Tibial artery (tissue), 4 donors: Measurements from ENCODE around the gene MEIOC.

Source experiments
- DNase-seq, 2 donors: peaks; one replicate each; pipeline ENCODE4 v3.0.0-alpha.2; 2019
- H3K27ac ChIP-seq, 2 donors: fragments of 200-600 bp; sonication (generic) in 1 of 2; 1 replicate in 1 of 2; 2 replicates in 1 of 2; pipeline ENCODE4 v1.5.1; 2018 to 2019; ENCODE audit warnings: mild to moderate bottlenecking in 1 of 2
- H3K27me3 ChIP-seq, 2 donors: fragments of 200-600 bp; sonication (generic) in 1 of 2; one replicate each; pipeline versions ENCODE4 v1.5.1 to v1.6.0; 2016 to 2019
- H3K36me3 ChIP-seq, 3 donors: fragments of 200-600 bp; sonication (generic) in 2 of 3; one replicate each; pipeline ENCODE4 v1.5.1; 2016 to 2019; ENCODE audit warnings: mild to moderate bottlenecking in 2 of 3
- H3K4me1 ChIP-seq, 4 donors: fragments of 200-600 bp; sonication (generic) in 2 of 4; 1 replicate in 3 of 4; 2 replicates in 1 of 4; pipeline ENCODE4 v1.5.1; 2016 to 2019
- H3K4me3 ChIP-seq, 2 donors: fragments of 200-600 bp; sonication (generic) in 1 of 2; 1 replicate in 1 of 2; 2 replicates in 1 of 2; pipeline ENCODE4 v1.5.1; 2018 to 2019; ENCODE audit warnings: mild to moderate bottlenecking in 2 of 2
- H3K9me3 ChIP-seq, 3 donors: fragments of 200-600 bp; sonication (generic) in 1 of 3; one replicate each; pipeline ENCODE4 v1.5.1; 2016 to 2019
- intact Hi-C: fragments of 100-400 bp; cut with DNase I; formaldehyde crosslinking; loops from one replicate; pipeline ENCODE4 v1.15.0; 2023; ENCODE audit warnings: low total_unique reads
- TF ChIP-seq, protein P1 (sequence below), 2 experiments: fragments of 200-600 bp in 1 of 2; fragments of 450-650 bp in 1 of 2; IDR thresholded peaks; one replicate each; pipeline ENCODE4 v1.5.1; 2017 to 2019; ENCODE audit warnings: antibody characterized with exemption in 2 of 2, mild to moderate bottlenecking in 1 of 2, moderate library complexity in 1 of 2

MEIOC gene

DNA sequence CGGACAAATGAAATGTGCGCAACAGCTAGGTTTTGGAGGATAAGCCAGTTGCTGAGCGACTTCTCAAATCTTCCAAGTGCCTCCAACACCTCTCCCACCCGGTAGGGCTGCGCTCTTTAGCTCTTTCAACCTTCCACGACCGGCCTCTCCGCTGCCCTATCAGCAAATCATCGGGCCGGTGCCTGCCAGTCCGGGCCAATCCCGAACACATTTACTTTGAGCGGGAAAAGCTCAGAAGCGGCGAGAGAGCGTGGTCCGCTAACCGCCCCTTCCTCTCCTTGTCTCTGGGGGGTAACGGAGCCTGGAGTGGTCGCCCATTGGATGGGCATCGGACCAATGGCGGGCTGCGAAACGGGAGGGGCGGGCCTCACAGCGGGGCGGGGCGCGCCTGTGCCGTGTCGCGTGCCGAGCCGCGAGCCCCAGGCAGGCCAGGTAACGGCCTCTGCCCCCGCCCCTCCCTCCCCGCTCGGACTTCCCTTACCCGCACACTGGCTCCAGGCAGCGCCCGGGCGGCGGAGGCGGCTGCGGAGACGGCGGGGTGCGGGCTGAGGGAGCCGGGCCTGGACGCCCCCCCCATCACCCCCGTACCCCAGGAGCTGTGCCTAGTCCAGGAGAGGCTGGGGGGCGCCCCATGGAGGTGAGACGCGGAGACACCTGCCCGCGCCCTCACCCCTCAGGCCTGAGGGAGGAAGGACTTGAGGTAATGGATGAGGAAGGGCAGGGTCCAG lies at the start of gene MEIOC:
Gene MEIOC, plus strand, starts transcription at position 486 of the 728 bp plus-strand sequence. Its CDS starts 146 bp downstream, at position 632.
- Histone ChIP-seq H3K9me3 (no peaks in the 10 kb centered on the region), H3K27me3 (peaks cover 5 to 57% of the 10 kb centered on the region in 2 donors), H3K4me1 (peaks cover 0 to 12% (median 5%) of the 10 kb centered on the region in 4 donors), H3K27ac (no peak within 1 kb of the TSS), H3K4me3 (no peak within 1 kb of the TSS), H3K36me3 (no peaks in the 10 kb centered on the region)
- no peak for DNase-seq
- intact Hi-C loops: no loop called here
- TF ChIP-seq, protein P1, sequence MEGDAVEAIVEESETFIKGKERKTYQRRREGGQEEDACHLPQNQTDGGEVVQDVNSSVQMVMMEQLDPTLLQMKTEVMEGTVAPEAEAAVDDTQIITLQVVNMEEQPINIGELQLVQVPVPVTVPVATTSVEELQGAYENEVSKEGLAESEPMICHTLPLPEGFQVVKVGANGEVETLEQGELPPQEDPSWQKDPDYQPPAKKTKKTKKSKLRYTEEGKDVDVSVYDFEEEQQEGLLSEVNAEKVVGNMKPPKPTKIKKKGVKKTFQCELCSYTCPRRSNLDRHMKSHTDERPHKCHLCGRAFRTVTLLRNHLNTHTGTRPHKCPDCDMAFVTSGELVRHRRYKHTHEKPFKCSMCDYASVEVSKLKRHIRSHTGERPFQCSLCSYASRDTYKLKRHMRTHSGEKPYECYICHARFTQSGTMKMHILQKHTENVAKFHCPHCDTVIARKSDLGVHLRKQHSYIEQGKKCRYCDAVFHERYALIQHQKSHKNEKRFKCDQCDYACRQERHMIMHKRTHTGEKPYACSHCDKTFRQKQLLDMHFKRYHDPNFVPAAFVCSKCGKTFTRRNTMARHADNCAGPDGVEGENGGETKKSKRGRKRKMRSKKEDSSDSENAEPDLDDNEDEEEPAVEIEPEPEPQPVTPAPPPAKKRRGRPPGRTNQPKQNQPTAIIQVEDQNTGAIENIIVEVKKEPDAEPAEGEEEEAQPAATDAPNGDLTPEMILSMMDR (IDR thresholded peaks at IDR 0.05): no peak

DNA sequence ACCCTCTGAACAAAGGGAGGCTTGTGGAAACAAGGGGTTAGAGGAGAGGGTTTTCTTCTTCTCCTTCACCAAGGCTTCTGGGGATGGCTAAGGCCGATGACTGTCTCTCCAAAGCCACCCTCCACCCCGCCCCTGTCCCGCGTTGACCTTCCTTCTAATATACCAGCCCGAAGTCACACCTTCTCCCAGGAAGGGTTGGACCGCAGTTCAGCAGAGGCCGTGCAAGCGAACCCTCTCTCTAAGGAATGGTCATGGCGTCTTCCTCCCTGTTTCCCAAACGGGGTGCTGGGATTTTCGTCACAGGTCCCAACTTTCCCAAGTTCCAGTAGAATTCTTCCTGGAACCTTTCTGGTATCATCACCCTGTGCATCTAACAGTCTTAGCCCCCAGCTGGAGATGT lies 49.6 kb upstream of the MEIOC start:
- intact Hi-C loops: no loop called here
- no peaks in the 10 kb centered on the region for H3K27me3 ChIP-seq
- peaks cover 0 to 14% (median 10%) of the 10 kb centered on the region in 4 donors for H3K4me1 ChIP-seq
- H3K4me3 ChIP-seq: no peak overlapping the region
- DNase-seq: no peak
- TF ChIP-seq, protein P1 (IDR thresholded peaks at IDR 0.05): no peak
- H3K9me3 ChIP-seq: no peaks in the 10 kb centered on the region
- no peaks in the 10 kb centered on the region for H3K36me3 ChIP-seq
- H3K27ac ChIP-seq: no peak overlapping the region

DNA sequence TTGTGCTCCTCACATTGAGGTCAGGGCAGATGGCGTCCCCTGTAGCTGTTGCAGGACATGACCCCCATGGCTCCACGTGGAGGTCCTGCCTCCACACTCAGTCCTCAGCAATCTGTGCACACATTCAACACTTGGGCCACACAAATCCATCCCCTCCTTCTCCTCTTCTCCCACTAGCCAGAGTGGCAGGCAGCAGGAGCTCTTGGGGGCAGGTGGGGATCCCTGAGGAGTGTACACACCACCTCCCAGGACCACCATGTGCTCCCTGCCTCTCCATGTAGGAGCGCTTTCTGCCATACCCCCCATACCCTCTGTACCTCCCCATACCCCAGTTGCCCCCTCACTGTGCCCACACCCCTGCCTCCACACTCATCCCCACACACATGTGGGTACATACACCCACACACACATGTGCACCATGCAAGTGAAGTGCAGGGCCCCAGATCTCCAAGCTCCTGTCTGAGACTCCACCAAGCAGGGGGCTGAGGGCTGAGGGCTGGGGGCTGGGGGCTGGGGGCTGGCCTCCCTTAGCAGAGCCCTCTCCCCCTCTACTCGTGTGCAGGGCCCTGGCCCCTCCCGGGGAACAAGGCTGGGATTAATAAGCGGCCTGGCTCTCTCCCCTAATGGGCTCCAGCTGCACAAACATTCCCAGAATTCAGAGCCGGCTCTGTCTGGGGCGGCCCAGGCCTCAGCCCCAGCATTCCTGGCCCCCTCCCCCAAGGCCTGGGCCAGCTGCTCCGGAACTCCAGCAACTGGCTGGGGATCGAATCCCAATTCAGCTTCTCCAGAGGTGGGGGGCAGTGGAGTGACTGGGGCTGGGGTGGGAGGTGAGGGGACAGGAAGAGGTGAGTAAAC lies 48.2 kb upstream of the MEIOC start:
- H3K4me1 ChIP-seq: peaks cover 0 to 13% (median 10%) of the 10 kb centered on the region in 4 donors
- TF ChIP-seq, protein P1 (IDR thresholded peaks at IDR 0.05): no peak
- no peaks in the 10 kb centered on the region for H3K36me3 ChIP-seq
- no peak for DNase-seq
- no peaks in the 10 kb centered on the region for H3K27me3 ChIP-seq
- H3K4me3 ChIP-seq: no peak overlapping the region
- intact Hi-C loops: no loop called here
- no peak overlapping the region for H3K27ac ChIP-seq
- H3K9me3 ChIP-seq: no peaks in the 10 kb centered on the region

DNA sequence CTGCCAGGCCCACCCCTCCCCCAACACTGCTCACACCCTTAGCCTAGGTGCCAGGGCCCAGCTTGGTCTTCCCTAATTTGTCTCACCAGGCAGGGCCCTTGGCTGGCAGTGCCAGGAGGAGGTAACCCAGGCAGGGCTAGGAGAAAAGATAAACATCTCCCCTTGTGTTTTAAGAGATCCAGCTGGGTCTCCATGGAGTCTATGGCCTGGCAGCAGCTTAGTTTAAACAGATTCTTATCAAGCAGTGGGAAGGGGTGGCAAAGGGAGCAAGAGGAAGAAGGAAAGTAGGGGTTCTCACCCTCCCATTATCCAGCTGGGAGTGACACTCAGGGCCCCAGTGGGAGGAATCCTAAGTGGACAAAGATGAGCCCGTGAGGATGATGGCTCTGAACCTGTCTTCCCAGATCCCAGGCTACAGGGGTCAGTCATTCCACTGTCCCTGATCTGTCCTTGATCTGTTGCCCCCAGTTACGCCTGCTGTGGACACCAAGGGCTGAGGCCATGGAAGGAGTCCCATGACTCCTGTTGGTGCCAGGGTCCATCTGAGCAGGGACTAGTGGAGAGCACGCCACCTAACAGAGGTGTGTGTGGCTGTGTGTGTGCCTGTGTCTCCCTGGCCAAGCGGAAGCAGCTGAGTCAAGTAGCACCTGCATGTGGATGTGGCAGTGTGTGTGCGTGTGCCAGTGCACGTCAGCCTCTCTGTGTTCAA lies 47.4 kb upstream of the MEIOC start:
- peaks cover 0 to 13% (median 10%) of the 10 kb centered on the region in 4 donors for H3K4me1 ChIP-seq
- no peaks in the 10 kb centered on the region for H3K9me3 ChIP-seq
- no peaks in the 10 kb centered on the region for H3K27me3 ChIP-seq
- H3K4me3 ChIP-seq: no peak overlapping the region
- intact Hi-C loops: no loop called here
- no peaks in the 10 kb centered on the region for H3K36me3 ChIP-seq
- H3K27ac ChIP-seq: no peak overlapping the region
- TF ChIP-seq, protein P1 (IDR thresholded peaks at IDR 0.05): no peak
- no peak for DNase-seq

DNA sequence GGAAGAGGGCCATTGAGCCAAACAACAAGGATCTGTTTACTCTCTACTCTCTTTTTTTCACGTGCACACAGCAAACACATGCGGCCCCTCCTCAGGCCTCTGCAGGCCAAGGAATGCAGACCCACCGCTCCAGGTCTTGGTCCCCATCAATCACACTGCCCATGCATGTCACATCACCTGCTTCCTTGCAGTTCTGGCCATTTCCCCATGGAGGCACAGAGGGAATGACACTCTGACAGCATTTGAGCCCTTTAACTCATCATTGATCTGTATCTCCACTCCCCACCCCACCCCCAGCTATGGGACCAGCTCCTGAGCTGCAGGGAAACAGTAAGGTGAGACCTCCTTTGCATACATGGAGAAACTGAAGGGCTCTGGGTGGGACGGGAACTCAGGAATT lies 45.9 kb upstream of the MEIOC start:
- Histone ChIP-seq H3K36me3 (no peaks in the 10 kb centered on the region), H3K27me3 (no peaks in the 10 kb centered on the region), H3K9me3 (no peaks in the 10 kb centered on the region), H3K4me3 (no peak overlapping the region), H3K4me1 (peaks cover 0 to 13% (median 10%) of the 10 kb centered on the region in 4 donors), H3K27ac (no peak overlapping the region)
- intact Hi-C loops: no loop called here
- TF ChIP-seq, protein P1 (IDR thresholded peaks at IDR 0.05): no peak
- DNase-seq: no peak
